Thyroid gland (tissue), 4 donors: ENCODE results near the gene OR4C13.
"Not testable (repeated sequence)": the region's sequence is repeated elsewhere in the genome, so short reads cannot be mapped to it uniquely, and the experiment has no call there.

Source experiments
- CTCF ChIP-seq, 6 experiments: fragments of 200-600 bp in 3 of 6; fragments of 450-650 bp in 3 of 6; sonication (generic) in 3 of 6; IDR thresholded peaks; one replicate each; pipeline ENCODE4 v1.5.1; 2016 to 2019; ENCODE audit warnings: antibody characterized with exemption in 6 of 6, mild to moderate bottlenecking in 2 of 6, inconsistent platforms in 1 of 6, moderate library complexity in 1 of 6
- POLR2A ChIP-seq, 2 donors: fragments of 450-650 bp; IDR thresholded peaks; one replicate each; pipeline ENCODE4 v1.6.1; 2017; ENCODE audit warnings: antibody characterized with exemption in 2 of 2, mild to moderate bottlenecking in 2 of 2, moderate library complexity in 1 of 2

GRCh38 chr11:49982435-49982834, 30.2 kb downstream of the OR4C13 start, which contains the start of gene OR4C12:
- TF ChIP-seq CTCF, POLR2A (IDR thresholded peaks at IDR 0.05): not testable (repeated sequence)
